Measurements from ENCODE around the gene ADGRD1.

DNA sequence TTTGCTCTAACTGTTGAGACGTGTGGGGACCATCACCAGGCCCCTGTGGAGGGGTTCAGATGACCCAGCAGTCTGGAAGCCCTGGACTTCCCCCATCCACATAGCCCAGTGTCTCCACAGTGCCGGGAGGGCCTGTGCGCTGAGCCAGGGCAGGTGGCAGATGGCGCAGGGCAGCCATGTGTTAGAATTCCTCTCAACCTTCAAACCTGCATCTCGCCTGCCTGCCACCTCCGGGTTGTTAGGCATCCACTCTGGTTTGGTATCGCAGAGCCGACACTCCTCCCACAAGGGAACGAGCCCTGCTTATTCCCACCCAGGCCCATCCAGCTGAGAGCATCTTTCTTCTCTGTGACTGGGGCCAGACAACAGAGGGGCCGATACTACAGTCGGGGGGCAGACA, 84.5 kb downstream of the ADGRD1 start:
- TF ChIP-seq GATA2 (IDR thresholded peaks at IDR 0.05; ENCODE audit: low read depth, low read length) (no peak), GATA3 (IDR thresholded peaks at IDR 0.05; ENCODE audit: low read depth, low read length) (no peak)

Data from SH-SY5Y (cell line).